ENCODE results near the gene CACNA2D1.

The CACNA2D1 gene

DNA sequence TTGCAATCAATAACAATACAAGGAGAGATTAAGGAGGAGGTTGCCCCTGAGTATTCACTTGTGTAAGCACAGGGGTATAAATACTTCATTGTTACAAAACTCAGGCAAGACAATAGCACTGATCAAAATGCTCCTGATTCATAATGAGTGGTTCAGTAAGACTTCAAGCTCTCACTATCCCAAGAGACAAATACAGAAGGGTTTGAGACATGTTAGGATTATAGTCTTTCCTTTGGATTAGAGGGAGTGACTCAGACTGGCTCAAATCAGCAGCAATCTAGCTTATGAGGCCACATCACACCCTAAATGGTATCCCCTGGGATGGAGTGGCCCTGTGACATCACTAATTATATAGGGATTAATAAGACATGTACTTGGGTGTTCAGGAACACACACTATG lies 506.5 kb downstream of the CACNA2D1 start:
- no peak for DNase-seq

DNA sequence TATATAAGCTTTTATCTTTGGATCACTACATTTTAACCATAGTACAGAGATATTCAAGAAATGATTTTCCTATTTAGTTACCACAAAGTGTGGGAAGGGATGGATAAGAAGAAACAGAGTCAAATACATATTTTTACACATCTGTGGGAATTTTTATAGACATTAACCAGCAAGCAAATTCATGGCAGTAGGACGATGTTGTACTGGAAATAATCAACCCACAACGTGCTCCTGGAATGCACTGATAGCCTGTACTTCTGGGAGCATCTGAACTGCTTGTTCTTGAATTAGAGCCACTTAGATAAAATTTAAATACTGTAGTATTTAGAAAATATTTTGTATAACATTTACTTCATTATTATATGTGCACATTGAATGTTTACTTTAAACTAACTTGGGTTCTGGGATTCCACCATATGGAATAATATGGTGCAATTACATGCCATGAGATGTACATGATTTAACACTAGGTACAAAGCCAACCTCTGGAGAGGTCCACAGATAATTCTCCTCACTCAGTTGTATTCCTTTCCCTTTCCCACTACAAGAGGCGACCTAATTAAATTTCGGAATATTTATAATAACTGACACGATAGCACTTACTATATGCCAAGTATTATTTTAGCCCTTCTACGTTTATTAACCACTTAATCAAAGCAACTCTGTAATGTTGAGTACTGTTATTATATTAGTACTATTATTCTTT lies 508.8 kb downstream of the CACNA2D1 start:
- DNase-seq = no peak

- DNase-seq = no peak
Measured at GRCh38 chr7:81932936-81933335, 510.6 kb downstream of the CACNA2D1 start.

DNA sequence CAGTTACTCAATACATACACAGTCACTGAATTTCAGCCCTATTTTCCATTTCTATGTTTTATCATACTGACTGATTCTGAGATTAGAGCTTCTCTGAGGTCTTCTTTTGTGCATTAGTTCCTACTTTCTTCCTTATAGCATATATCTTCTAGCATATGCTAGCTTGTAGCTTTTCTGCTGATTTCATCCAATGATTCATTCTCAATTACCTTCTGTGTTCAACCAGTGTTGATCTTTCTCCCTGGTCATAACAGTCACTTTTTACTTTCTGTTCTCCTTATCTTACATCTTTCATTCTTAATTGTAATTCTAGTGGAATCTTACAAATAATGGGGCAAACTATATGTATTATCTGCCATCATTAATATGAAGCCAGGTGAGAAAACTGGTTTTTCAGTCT lies 514.2 kb downstream of the CACNA2D1 start:
- DNase-seq = no peak

GRCh38 chr7:81926154-81926553 lies 517.4 kb downstream of the CACNA2D1 start:
- DNase-seq = no peak

DNA sequence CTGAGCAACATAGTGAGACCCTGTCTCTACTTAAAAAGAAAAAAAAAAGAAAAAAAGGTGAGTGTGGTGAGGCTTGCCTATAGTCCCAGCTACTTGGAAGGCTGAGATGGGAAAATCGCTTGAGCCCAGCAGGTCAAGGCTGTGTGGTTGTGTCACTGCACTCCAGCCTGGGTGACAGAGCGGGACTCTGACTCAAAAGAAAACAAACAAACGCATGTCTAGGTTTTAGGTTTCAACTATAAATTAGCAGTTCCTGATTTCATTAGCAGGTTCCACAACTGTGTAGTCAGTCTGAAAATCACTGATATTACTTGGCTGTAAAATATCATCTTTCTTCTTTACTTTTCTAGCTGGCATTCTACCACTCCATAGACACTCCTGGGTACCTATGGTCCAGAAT lies 518.0 kb downstream of the CACNA2D1 start:
- DNase-seq = no peak

- no peak for DNase-seq
Measured at GRCh38 chr7:81924494-81924893, 519.1 kb downstream of the CACNA2D1 start.

DNA sequence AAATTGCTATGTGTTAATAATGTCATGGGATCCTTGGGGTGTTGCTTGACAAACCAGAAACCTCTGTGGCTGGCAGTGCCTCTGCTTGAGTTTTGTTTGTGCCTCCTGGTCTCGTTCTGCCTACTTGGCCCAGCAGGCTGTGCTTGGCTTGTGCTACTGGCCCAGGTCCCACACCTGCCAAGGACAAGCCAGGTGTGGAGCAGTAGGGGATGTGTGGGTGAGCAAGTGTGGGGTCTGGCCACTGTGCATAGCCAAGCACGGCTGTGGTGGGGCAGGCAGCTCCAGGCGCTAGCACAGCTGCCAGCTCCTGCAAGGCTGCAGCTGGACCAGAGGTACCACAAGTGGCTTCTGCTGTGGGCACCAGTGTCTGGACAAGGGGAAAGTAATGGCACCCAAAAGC lies 524.1 kb downstream of the CACNA2D1 start:
- DNase-seq = no peak

- DNase-seq = no peak
Measured at GRCh38 chr7:81908220-81908619, 535.4 kb downstream of the CACNA2D1 start.

DNA sequence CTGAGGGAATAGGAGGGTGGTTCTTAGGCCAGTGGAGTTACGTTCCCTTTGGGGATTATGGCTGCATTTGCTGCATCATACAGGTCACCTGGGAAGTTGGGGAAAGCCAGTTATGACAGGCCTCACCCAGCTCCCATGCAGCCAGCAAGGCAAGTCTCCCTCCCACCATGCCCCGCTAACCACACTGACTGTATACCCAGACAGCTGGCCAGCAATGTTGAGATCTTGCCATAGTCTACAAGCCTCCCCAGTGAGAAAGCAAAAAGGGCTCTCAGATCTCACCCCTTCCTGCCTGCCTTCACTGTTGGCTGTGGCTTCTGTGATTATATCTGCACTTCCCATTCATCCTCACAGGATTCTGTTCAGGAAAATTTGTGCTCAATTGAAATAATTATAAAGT lies 540.5 kb downstream of the CACNA2D1 start:
- no peak for DNase-seq

- no peak for DNase-seq
Measured at GRCh38 chr7:81902536-81902935, 541.0 kb downstream of the CACNA2D1 start.
